Activated CD8-positive, alpha-beta memory T cell treated with anti-CD3 and anti-CD28 coated beads for 4 hours (primary cell): Measurements from ENCODE around the gene SLC41A1.

Source experiments
- DNase-seq, 2 donors: peaks; one replicate each; pipeline ENCODE4 v3.0.0-alpha.2; 2020; ENCODE audit warnings: low read depth in 2 of 2

SLC41A1 gene

GRCh38 chr1:205822397-205822796 lies 9.4 kb upstream of the SLC41A1 start:
- DNase-seq, result no peak

GRCh38 chr1:205817988-205818387 lies 5.0 kb upstream of the SLC41A1 start:
- DNase-seq, result no peak

- no peak for DNase-seq
These were observed 4.4 kb upstream of the SLC41A1 start for GRCh38 chr1:205817364-205817763.

GRCh38 chr1:205813755-205814058 lies 709 bp upstream of the SLC41A1 start:
- no peak for DNase-seq

- no peak for DNase-seq
These were observed 624 bp downstream of the SLC41A1 start for GRCh38 chr1:205812271-205812877.

GRCh38 chr1:205811660-205812059 lies 1.3 kb downstream of the SLC41A1 start:
- no peak for DNase-seq

- no peak for DNase-seq
These were observed 2.4 kb downstream of the SLC41A1 start for GRCh38 chr1:205810448-205811157.

- no peak for DNase-seq
These were observed 3.1 kb downstream of the SLC41A1 start for GRCh38 chr1:205809942-205810345.

- no peak for DNase-seq
These were observed 3.5 kb downstream of the SLC41A1 start for GRCh38 chr1:205809469-205809868.

- DNase-seq, result no peak
These were observed 7.8 kb downstream of the SLC41A1 start for GRCh38 chr1:205805082-205805711.

- DNase-seq, result no peak
These were observed 8.4 kb downstream of the SLC41A1 start for GRCh38 chr1:205804605-205805004.

GRCh38 chr1:205803986-205804385 lies 9.0 kb downstream of the SLC41A1 start:
- no peak for DNase-seq

- no peak for DNase-seq
These were observed 10.9 kb downstream of the SLC41A1 start for GRCh38 chr1:205802060-205802459.

GRCh38 chr1:205800981-205801703 lies 11.9 kb downstream of the SLC41A1 start:
- no peak for DNase-seq

- DNase-seq, result no peak
These were observed 12.6 kb downstream of the SLC41A1 start for GRCh38 chr1:205800427-205800826.

- no peak for DNase-seq
These were observed 14.4 kb downstream of the SLC41A1 start for GRCh38 chr1:205798577-205798976.

- DNase-seq, result no peak
These were observed 15.8 kb downstream of the SLC41A1 start for GRCh38 chr1:205797168-205797567.

- no peak for DNase-seq
These were observed 18.8 kb downstream of the SLC41A1 start for GRCh38 chr1:205794011-205794730.

- no peak for DNase-seq
These were observed 19.9 kb downstream of the SLC41A1 start for GRCh38 chr1:205792961-205793673.

GRCh38 chr1:205792481-205792881 lies 20.5 kb downstream of the SLC41A1 start:
- DNase-seq, result no peak

- DNase-seq, result no peak
These were observed 21.3 kb downstream of the SLC41A1 start for GRCh38 chr1:205791568-205792180.
